Stomach (tissue), 4 donors: Measurements from ENCODE around the gene F2.
"Not testable (repeated sequence)": the region's sequence is repeated elsewhere in the genome, so short reads cannot be mapped to it uniquely, and the experiment has no call there.

Experiments used
- POLR2AphosphoS5 ChIP-seq, 3 donors: sonication (generic); formaldehyde crosslinking; IDR thresholded peaks; one replicate each; pipeline ENCODE4 v1.6.1; 2016; ENCODE audit warnings: antibody characterized with exemption in 3 of 3
- TF ChIP-seq, protein P1 (sequence below), 7 experiments: fragments of 450-650 bp in 4 of 7; fragments of 200-600 bp in 3 of 7; sonication (generic) in 3 of 7; IDR thresholded peaks; one replicate each; pipeline ENCODE4 v1.5.1; 2016 to 2019; ENCODE audit warnings: antibody characterized with exemption in 7 of 7, control low read depth in 2 of 7, mild to moderate bottlenecking in 1 of 7

DNA sequence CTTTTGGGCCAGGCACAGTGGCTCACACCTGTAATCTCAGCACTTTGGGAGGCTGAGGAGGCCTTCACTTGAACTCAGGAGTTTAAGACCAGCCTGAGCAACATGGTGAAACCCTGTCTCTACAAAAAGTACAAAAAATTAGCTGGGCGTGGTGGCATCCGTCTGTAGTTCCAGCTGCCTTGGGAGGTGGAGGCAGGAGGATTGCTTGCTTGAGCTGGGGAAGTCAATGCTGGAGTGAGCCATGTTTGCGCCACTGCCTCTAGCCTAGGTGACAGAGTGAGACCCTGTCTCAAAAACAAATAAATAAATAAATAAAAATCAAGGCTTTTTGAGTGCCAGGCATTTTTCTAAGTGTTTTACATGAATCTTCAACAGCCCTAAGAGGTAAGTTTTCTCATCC is 48.5 kb upstream of the F2 start:
- TF ChIP-seq, protein P1, sequence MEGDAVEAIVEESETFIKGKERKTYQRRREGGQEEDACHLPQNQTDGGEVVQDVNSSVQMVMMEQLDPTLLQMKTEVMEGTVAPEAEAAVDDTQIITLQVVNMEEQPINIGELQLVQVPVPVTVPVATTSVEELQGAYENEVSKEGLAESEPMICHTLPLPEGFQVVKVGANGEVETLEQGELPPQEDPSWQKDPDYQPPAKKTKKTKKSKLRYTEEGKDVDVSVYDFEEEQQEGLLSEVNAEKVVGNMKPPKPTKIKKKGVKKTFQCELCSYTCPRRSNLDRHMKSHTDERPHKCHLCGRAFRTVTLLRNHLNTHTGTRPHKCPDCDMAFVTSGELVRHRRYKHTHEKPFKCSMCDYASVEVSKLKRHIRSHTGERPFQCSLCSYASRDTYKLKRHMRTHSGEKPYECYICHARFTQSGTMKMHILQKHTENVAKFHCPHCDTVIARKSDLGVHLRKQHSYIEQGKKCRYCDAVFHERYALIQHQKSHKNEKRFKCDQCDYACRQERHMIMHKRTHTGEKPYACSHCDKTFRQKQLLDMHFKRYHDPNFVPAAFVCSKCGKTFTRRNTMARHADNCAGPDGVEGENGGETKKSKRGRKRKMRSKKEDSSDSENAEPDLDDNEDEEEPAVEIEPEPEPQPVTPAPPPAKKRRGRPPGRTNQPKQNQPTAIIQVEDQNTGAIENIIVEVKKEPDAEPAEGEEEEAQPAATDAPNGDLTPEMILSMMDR (IDR thresholded peaks at IDR 0.05): not testable (repeated sequence)
- not testable (repeated sequence) for TF ChIP-seq POLR2AphosphoS5 (IDR thresholded peaks at IDR 0.05)
